Right lobe of liver (tissue), 4 donors: ENCODE data around the gene TMEM154.

Source experiments
- POLR2A ChIP-seq: fragments of 450-650 bp; IDR thresholded peaks from one replicate; pipeline ENCODE4 v1.6.1; 2017; ENCODE audit warnings: antibody characterized with exemption, mild to moderate bottlenecking
- TF ChIP-seq, protein P1 (sequence below), 4 donors: fragments of 200-600 bp in 3 of 4; fragments of 450-650 bp in 1 of 4; IDR thresholded peaks; one replicate each; pipeline versions ENCODE4 v1.5.1 to v1.8.0; 2016 to 2022; ENCODE audit warnings: antibody characterized with exemption in 4 of 4, mild to moderate bottlenecking in 2 of 4
- donor health status: DM: no; HTN: no; CAD: no.
- donor health status: DM: no; HTN: no; CAD: no.
- donor health status: DM: no; HTN: yes; CAD: no.

GRCh38 chr4:152713951-152714705 lies 34.3 kb upstream of the TMEM154 start:
- no peak for TF ChIP-seq POLR2A
- TF ChIP-seq, protein P1, sequence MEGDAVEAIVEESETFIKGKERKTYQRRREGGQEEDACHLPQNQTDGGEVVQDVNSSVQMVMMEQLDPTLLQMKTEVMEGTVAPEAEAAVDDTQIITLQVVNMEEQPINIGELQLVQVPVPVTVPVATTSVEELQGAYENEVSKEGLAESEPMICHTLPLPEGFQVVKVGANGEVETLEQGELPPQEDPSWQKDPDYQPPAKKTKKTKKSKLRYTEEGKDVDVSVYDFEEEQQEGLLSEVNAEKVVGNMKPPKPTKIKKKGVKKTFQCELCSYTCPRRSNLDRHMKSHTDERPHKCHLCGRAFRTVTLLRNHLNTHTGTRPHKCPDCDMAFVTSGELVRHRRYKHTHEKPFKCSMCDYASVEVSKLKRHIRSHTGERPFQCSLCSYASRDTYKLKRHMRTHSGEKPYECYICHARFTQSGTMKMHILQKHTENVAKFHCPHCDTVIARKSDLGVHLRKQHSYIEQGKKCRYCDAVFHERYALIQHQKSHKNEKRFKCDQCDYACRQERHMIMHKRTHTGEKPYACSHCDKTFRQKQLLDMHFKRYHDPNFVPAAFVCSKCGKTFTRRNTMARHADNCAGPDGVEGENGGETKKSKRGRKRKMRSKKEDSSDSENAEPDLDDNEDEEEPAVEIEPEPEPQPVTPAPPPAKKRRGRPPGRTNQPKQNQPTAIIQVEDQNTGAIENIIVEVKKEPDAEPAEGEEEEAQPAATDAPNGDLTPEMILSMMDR (IDR thresholded peaks at IDR 0.05): no peak
